GM19238 (cell line): ENCODE data around the gene DUSP16.
"Not testable (repeated sequence)": the region's sequence is repeated elsewhere in the genome, so short reads cannot be mapped to it uniquely, and the experiment has no call there.

Experiments used
- DNase-seq: peaks from one replicate; pipeline ENCODE4 v3.0.0; 2011; ENCODE audit warnings: low spot score; ENCODE audit not compliant: insufficient read length

DUSP16 gene

GRCh38 chr12:12585115-12585863, 22.6 kb upstream of the DUSP16 start:
- no peak for DNase-seq

DNA sequence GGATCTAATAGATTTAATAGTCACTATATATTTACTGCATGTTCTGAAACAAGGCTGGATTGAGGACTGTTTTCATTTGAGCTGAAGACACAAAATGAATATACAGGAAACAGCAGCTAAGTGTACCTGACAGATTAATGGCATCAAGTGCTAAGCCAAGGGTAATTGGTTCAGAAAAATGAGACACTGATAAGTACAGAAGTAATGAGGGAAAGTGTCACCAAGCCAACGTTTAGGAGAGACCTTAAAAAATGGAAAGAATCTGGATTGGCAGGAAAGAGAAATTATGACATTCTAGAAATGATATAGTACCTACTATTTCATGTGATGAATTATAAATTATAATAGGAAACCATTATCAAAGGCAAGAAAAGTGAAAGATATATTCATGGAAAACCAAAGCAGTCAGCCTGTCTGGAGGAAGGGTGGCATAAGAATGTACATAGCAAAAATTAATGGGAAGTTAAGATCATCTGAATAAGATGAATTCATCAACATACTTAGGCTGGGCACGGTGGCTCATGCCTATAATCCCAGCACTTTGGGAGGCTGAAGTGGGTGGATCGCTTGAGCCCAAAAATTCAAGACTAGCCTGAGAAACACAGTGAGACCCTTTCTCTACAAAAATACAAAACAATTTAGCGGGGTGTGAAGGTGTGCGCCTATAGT, 21.0 kb upstream of the DUSP16 start:
- DNase-seq: no peak

DNA sequence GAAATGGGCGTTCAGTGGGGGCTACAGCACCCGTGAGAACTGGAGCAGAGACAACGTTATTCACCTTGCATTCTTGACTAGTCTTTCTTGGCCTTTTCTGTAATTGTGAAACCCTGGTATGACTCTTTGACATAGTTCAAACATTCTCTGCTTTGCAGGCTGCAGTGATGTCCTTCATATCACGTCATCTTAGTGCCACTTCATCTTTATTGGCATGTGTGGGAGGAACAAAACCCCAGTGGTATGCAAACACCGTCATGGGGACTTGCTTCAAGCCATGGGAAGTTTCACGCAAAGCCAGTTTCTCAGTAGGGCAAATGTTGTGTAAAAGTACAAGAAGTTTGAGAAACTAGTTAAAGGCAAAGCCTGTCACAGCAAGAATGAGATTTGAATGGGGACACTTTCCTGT, 20.2 kb upstream of the DUSP16 start:
- DNase-seq: peak; percentile 47

- DNase-seq: no peak
Observed at GRCh38 chr12:12582193-12582881, 19.7 kb upstream of the DUSP16 start.

GRCh38 chr12:12580716-12581115, 18.1 kb upstream of the DUSP16 start:
- DNase-seq: not testable (repeated sequence)

DNA sequence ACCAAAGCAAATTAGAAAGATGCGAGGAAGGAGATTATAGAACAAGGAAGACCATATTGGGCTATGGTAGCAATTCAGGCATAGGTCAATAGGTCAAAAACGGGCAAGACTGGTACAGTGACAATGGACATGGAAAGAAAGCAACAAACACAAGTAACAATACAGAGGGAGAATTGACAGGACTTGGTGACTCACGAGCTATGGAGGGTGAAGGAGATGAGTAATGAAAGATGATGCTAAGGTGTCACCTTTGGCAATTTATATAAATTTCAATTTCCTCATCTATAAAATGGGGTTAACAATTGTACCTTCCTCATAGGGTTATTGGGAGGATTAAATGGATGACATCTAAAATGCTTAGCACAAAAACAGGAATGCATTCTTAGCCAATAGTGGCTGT, 15.1 kb upstream of the DUSP16 start:
- no peak for DNase-seq

- no peak for DNase-seq
Observed at GRCh38 chr12:12572659-12573058, 10.0 kb upstream of the DUSP16 start.

GRCh38 chr12:12565971-12566370, 3.3 kb upstream of the DUSP16 start:
- DNase-seq: not testable (repeated sequence)

DNA sequence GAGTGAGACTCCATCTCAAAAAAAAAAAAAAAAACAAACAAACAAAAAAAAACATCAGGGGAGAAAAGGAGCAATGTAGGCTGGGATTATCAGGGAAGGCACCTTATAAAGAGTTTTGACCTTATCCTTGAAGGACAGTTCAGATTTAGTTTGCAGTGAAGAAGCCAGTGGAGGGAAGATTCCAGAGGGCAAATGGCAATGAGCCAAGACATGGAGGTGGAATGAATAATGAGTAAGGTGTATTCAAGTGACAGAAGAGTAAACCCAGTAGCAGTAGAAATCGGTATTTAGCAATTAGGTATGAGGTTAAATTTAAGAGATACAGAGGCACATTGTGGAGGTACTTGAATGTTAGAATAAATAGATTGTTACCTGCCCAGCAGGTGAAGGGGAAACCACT, 2.2 kb upstream of the DUSP16 start:
- no peak for DNase-seq

- no peak for DNase-seq
Observed at GRCh38 chr12:12563290-12563928, 746 bp upstream of the DUSP16 start.

- peak; percentile 31 for DNase-seq
Observed at GRCh38 chr12:12562016-12562483, 613 bp downstream of the DUSP16 start.

DNA sequence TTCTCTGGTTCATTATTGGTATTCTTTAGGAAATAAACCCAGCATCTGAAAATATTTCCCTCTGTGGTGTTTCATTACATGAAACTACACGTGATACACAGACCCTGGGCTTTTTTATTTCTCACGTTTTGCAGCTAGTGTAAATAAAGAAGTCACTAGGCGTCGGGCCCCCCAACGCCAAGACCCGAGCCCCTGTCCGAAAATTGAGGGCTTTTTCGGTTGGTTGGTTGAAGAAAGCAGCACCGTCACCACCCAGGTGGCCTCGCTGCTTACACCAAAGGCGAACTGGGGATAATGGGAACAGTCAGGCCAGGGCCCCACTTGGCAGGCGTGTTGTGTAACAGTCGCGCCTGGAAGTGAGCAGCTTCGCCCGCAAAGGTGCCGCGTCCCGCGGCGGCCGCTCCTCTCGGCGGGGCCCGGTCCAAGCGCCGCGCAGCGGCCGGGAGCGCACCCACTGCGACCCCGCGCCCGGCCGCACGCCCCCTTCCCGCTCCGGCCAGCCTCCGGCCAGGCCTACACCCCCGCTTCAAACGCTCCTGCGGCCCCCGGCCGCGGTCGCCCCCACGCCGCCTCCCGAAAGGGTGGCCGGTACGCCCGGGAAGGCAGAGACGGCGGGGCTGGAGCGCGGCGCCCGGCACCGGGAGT, 1.2 kb downstream of the DUSP16 start:
- peak; percentile 19 for DNase-seq

GRCh38 chr12:12560587-12561370, 1.9 kb downstream of the DUSP16 start:
- DNase-seq: peak; percentile 21

DNA sequence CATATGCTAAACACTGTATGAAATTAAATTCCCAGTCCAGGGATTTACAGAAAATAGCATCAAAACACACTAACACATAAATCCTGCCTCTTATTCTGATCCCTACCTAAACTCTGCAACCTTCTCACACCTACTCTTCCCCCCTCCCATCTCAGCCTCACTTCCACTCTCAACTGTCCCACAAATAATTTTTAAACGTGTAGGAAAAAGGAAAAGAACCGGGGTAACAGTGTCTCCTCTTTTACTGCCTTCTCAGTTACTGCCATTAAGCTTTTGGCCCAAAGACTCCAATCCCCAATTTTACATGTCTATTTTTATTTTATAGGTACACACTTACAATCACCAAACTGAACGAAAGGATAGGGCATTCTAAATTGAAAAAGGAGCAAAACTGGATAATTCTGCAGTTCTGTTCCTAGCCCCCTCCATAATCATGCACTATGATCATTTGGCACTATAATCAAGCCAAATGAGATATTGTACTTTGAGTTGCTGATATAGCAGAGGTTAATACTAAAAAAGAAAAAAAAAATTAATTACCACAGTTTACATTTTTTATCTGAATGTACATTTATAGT, 2.9 kb downstream of the DUSP16 start:
- DNase-seq: no peak

GRCh38 chr12:12558291-12558690, 4.4 kb downstream of the DUSP16 start:
- DNase-seq: no peak

DNA sequence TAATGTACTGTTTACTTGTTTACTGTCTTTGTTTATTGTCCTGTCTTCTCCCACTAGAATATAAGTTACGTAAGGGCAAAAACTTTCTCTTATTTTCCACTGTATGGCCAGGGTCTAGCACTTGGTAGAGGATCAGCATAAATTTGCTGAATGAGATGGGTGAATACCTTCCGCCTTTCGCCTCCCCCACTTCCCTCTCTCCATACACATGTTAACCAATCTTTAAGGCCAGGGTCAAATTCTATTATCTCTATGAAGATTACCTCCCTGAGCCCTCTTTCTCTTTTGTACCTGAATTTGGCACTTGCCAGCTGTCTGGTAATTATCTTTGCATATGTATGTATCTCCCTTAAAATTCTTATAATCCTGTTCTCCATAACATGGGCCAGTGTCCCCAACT, 4.9 kb downstream of the DUSP16 start:
- no peak for DNase-seq

DNA sequence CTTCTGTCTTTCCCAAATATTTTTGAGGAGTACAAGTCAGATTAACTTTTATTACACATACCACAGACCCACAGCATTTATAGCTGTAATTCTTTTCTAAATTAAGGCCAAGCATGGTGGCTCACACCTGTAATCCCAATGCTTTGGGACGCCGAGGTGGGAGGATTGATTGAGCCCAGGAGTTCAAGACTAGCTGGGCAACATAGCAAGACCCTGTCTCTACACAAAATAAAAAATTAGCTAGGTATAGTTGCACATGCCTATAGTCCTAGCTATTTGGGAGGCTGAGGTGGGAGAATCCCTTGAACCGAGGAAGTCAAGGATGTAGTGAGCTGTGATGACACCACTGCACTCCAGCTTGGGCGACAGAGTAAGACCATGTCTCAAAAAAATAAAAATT, 7.0 kb downstream of the DUSP16 start:
- no peak for DNase-seq

- DNase-seq: no peak
Observed at GRCh38 chr12:12553208-12553785, 9.4 kb downstream of the DUSP16 start.

DNA sequence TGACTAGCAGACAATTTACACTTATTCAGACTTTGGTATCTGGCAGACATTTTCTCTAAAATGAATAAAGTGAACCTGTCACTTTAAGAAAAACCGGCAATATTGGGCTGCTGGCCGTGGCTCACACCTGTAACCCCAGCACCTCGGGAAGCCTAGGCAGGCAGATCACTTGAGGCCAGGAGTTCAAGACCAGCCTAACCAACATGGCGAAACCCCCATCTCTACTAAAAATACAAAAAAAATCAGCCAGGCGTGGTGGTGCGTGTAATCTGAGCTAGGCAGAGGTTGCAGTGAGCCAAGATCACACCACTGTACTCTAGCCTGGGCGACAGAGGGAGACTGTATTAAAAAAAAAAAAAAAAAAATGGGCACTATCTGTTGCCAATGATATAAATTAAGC, 11.5 kb downstream of the DUSP16 start:
- no peak for DNase-seq

- DNase-seq: no peak
Observed at GRCh38 chr12:12550277-12550676, 12.4 kb downstream of the DUSP16 start.
